Measurements from ENCODE around the gene HNRNPDL. TPM values are rescaled to one million over a fixed set of nuclear protein-coding genes. Genes with fewer than 3 reads are reported as not detected.
"Not testable (repeated sequence)": the region's sequence is repeated elsewhere in the genome, so short reads cannot be mapped to it uniquely, and the experiment has no call there.

HNRNPDL gene
- total RNA-seq, 1 donor from 2014 or later, result 439 TPM

DNA sequence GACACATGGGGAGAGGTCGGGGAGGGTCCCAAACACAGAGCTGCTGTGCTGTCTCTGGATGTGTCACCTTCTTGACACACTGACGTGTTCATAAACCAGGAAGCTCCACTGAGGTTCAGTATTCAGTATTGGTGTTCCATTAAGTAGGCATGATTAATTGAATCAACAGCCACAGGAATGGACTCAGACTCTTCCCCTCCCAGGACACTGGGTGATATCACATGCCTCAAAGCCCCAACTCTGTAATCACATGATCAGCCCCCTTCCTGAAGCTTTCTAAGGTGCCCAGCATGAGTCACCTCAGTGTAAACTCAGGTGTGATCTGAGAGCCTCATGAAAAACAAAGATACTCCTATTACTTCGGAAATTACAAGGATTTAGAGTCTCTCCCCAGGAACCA is 35.4 kb downstream of the HNRNPDL start:
- Mint-ChIP-seq H3K4me3 (no peak overlapping the region), H3K27me3 (no peaks in the 10 kb centered on the region), H3K4me1 (peaks cover 5% of the 10 kb centered on the region), H3K9me3 (no peaks in the 10 kb centered on the region), H3K27ac (no peak overlapping the region), H3K36me3 (ENCODE audit: low read depth) (no peaks in the 10 kb centered on the region)
- no peak for ATAC-seq (ENCODE audit: low read depth)
- ChIA-PET CTCF (no interaction called here), POLR2A (no interaction called here)
- no peak for TF ChIP-seq CTCF (IDR thresholded peaks at IDR 0.05)
- intact Hi-C loops (cut with micrococcal nuclease), result loop anchor here (2.0 kb wide), 1 partner anchor 20 kb away; no protein-coding TSS in a partner anchor
- DNase-seq, result no peak

DNA sequence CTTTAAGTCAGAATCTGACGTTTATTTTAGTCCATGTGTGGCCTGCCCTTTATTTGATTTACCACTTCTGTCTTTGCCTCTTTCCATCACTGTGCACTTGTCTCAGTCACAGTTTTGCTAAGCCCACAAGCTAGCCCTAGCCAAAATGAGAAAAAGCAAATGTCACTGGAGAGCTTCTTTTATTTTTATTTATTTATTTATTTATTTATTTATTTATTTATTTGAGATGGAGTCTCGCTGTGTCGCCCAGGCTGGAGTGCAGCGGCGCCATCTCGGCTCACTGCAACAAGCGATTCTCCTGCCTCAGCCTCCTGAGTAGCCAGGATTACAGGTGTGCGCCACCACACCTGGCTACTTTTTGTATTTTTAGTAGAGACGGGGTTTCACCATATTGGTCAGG is 40.2 kb downstream of the HNRNPDL start:
- H3K4me1 Mint-ChIP-seq; ATAC-seq (ENCODE audit: low read depth); H3K27me3 Mint-ChIP-seq; H3K36me3 Mint-ChIP-seq (ENCODE audit: low read depth); H3K9me3 Mint-ChIP-seq; DNase-seq; intact Hi-C loops (cut with micrococcal nuclease); H3K27ac Mint-ChIP-seq; H3K4me3 Mint-ChIP-seq: not testable (repeated sequence)
- CTCF ChIA-PET, result interaction anchor here (1.2 kb wide), 1 partner anchor 29 kb away, joined by 3 read pairs; no protein-coding TSS in a partner anchor
- POLR2A ChIA-PET, result interaction anchor here (1.1 kb wide), 1 partner anchor 16 kb away, joined by 3 read pairs; no protein-coding TSS in a partner anchor

DNA sequence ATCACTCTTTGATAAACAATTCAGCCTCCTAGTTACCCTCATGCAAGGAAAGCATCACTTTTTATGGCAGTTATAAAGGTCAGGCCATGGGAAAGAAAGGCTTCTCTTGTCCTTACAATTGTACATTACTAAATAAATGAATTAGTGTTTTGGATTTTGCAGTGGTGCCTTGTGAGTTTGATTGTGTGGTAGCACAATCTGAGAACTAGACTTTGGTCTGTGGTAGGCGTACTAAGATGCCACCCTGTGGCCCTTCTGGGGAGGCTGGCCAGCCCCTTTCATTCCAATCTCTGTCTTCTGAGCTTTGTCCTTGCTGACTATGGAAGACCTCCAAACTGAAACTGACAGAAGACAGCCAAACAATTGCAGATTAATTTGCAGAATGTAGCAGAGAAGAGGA is 41.9 kb downstream of the HNRNPDL start:
- ChIA-PET POLR2A (no interaction called here), CTCF (interaction anchor here (1.1 kb wide), 1 partner anchor 27 kb away, joined by 3 read pairs; no protein-coding TSS in a partner anchor)
- H3K27ac Mint-ChIP-seq, result no peak overlapping the region
- no peak overlapping the region for H3K4me3 Mint-ChIP-seq
- peaks cover 3% of the 10 kb centered on the region for H3K4me1 Mint-ChIP-seq
- ATAC-seq (ENCODE audit: low read depth), result no peak
- H3K9me3 Mint-ChIP-seq, result peaks cover 5% of the 10 kb centered on the region
- TF ChIP-seq CTCF (IDR thresholded peaks at IDR 0.05), result no peak
- intact Hi-C loops (cut with micrococcal nuclease), result no loop called here
- no peak for DNase-seq
- H3K27me3 Mint-ChIP-seq, result no peaks in the 10 kb centered on the region
- no peaks in the 10 kb centered on the region for H3K36me3 Mint-ChIP-seq (ENCODE audit: low read depth)

DNA sequence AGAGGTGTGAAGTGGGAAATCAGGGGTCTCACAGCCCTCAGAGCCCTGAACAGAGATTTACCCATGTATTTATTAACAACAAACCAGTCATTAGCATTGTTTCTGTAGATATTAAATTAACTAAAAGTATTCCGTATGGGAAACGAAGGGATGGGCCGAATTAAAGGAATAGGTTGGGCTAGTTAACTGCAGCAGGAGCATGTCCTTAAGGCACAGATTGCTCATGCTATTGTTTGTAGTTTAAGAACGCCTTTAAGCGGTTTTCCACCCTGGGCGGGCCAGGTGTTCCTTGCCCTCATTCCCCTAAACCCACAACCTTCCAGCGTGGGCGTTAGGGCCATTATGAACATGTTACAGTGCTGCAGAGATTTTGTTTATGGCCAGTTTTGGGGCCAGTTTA is 44.0 kb downstream of the HNRNPDL start:
- H3K4me3 Mint-ChIP-seq; H3K27ac Mint-ChIP-seq; H3K9me3 Mint-ChIP-seq; CTCF ChIA-PET; intact Hi-C loops (cut with micrococcal nuclease); H3K36me3 Mint-ChIP-seq (ENCODE audit: low read depth); DNase-seq; POLR2A ChIA-PET; ATAC-seq (ENCODE audit: low read depth); H3K27me3 Mint-ChIP-seq: not testable (repeated sequence)
- H3K4me1 Mint-ChIP-seq, result peaks cover 14% of the 10 kb centered on the region

- H3K4me3 Mint-ChIP-seq, result no peak overlapping the region
- ChIA-PET POLR2A (interaction anchor here (0.8 to 6.7 kb wide), 3 partner anchors 8 to 47 kb away, joined by 4 to 43 read pairs (median 4); partner anchors contain the start of genes ENOPH1, HNRNPD and HNRNPDL), CTCF (no interaction called here)
- H3K27ac Mint-ChIP-seq, result peak overlapping the region; percentile 32
- DNase-seq (no peak), ATAC-seq (ENCODE audit: low read depth) (peak; percentile 47)
- H3K27me3 Mint-ChIP-seq, result no peaks in the 10 kb centered on the region
- H3K9me3 Mint-ChIP-seq, result peaks cover 5% of the 10 kb centered on the region
- peaks cover under 1% of the 10 kb centered on the region for H3K36me3 Mint-ChIP-seq (ENCODE audit: low read depth)
- TF ChIP-seq CTCF (IDR thresholded peaks at IDR 0.05), result no peak
- intact Hi-C loops (cut with micrococcal nuclease), result no loop called here
- peaks cover 15% of the 10 kb centered on the region for H3K4me1 Mint-ChIP-seq
Measured at GRCh38 chr4:82382751-82383150, 47.5 kb downstream of the HNRNPDL start.

- TF ChIP-seq CTCF (IDR thresholded peaks at IDR 0.05), result no peak
- intact Hi-C loops (cut with micrococcal nuclease), result no loop called here
- Mint-ChIP-seq H3K36me3 (ENCODE audit: low read depth) (peaks cover 3% of the 10 kb centered on the region), H3K27ac (no peak overlapping the region), H3K27me3 (no peaks in the 10 kb centered on the region), H3K4me1 (peaks cover 17% of the 10 kb centered on the region), H3K9me3 (peaks cover 5% of the 10 kb centered on the region), H3K4me3 (no peak overlapping the region)
- ATAC-seq (ENCODE audit: low read depth) (no peak), DNase-seq (no peak)
- POLR2A ChIA-PET, result interaction anchor here (0.6 to 6.7 kb wide), 3 partner anchors 48 to 893 kb away, joined by 3 to 43 read pairs (median 8); partner anchors contain the start of genes ENOPH1 and HNRNPDL
- CTCF ChIA-PET, result no interaction called here
Measured at GRCh38 chr4:82381661-82382296, 48.5 kb downstream of the HNRNPDL start.

Measured in activated B cell treated with CpG ODN at 0.5 μM for 24 hours (primary cell).